NCI-H2196 treated with DMSO at 0.1 percent for 48 hours (cell line): Measurements from ENCODE around the gene TRABD2A.

ENCODE experiments used
- DNase-seq: peaks from one replicate; lab custom pipeline; 2025; ENCODE audit not compliant: unreplicated experiment; lab: John Stamatoyannopoulos, UW

Gene TRABD2A

DNA sequence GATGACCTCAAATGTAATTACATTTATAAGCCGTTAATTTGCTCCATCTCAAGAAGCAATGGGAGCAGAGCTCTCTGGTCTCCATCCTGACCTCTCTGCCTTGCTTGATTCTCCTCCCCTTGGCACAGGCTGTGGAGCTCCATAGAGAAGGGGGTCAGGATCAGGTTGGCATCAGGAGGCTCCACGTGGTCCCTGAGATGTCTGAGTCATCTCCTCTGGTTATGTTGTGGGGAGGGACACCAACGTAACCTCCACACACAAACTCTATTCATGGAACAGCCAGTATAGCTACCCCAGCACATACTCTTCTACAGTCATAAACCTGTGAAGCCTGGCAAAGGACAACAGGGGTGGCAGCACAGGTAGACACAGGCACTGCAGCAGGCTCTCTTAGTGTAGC lies 29.0 kb downstream of the TRABD2A start:
- DNase-seq, result no peak

DNA sequence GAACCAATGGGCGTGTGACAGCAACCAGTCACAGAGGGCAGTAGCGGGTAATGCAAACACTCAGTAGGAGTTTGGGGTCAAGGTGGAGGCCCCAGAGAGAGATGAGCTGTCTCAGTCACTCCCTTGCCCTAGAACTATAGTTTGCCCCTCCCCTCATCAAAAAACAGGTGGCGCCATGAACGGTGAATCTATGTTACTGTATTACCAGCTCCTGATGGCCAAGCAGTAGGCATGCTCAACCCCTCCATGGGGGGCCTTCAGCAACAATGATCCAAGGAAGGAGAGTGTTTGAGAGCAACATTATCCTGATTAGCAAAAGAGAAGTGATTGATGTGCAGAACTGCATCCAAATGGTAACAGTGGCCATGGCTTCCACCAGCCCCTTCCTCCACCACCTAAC lies 30.4 kb downstream of the TRABD2A start:
- no peak for DNase-seq

DNA sequence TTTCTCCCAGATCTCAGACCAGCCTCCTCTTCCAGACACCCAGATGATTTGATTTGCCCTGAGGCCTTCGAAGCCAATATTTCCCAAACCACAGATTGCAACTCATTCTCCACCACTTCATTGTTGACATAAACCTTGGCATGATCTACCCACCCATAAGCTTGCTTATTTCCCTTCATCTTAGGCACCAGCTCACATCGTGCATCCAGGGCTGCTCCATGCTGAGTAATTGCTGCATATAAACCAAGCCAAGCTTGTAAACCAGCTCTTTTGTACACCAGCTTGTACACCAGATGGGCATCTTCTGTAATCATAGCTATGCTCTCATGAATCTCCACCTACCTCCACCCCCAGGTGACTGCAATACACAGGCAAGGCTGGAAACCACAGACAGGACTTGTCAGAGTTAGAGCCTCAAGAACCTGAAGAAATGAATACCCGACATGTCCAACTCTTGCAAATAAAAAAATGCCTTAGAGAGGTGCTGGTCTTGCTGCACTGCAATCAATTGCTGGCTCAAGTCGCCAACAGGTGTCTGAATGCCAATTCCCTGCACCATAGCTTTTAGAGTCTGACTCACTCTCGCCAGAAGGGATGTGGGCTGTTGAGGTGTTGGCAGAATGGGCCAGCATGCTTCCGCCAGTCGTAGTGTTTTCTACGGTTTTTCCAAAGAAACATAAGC lies 31.5 kb downstream of the TRABD2A start:
- DNase-seq, result no peak

DNA sequence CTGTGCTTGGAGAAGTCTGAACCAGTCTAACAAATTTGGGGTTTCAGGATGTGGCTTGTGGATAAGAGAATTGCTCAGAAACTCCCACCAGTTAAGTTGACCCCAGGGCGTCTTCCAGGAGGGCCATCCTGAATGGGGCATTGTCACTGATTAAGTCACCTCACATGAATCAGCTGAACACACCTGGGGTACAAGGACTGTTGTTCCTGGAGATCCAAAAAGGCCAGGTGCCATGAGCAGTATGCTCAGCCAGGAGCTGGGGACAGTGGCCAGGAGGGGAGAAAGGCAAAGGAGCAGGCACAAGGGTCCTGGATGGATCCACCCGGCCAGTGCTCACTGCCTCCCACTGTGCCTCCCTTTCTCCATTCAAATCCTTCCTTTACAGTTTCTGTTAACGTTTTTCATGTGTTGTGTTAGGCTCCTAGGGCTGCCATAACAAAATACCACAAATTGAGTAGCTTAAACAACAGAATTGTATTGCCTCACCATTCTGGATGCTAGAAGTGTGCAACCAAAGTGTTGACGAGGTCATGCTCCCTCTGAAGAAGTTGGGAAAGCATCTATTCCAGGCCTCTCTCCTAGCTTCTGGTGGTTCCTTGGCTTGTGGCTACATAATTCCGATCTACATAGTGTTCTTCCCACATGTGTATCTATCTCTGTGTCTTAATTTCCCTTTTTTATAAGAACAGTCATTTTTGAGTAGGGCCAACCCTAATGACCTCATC lies 33.4 kb downstream of the TRABD2A start:
- DNase-seq, result no peak

DNA sequence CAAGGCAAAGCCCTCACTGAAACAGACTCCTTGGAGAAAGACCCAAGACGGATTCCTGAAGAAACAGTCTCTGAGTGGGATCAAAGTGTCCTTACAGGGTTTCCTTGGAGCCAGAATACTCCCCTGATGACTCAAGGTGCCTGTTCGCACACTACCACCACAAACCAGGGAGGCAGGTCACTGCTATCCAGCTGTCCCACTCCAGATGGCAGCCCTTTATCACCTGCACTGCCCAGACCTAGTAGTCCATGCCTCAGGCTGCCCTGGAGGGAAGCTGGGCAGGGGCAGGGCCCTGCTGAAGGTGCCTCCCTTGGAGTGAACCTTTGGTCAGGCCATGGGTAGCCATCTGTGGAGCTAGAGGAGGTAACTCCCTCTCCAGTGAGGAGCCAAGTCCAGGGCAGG lies 34.1 kb downstream of the TRABD2A start:
- DNase-seq, result no peak

DNA sequence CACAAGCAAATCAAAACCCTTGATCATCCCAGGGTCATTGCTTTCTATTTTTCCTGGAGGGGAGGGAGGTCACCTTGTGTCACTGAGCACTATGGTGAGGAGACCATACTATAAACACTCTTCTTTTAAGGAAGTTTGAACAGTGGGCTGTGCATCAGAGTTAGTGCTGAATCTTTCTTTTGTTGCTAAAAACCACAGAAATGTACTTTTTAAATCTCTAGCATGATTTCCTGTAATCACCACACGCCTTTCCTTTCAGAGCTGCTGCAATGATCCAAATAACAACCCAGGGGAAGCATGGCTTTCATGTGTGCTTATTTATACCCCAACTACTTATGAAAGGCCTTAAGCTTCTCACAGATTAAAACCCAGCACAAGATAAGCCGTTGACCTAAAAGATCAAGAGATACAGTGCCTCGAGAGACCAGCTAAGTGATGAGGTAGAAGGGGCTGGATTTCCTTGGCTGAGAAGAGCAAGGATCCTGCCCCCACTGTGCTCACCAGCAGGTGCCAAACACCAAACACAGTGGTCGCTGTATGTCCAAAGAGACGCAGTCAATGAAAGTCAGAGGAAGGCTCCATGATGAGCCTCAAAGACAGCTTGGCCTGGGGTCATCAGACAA lies 34.7 kb downstream of the TRABD2A start:
- no peak for DNase-seq

DNA sequence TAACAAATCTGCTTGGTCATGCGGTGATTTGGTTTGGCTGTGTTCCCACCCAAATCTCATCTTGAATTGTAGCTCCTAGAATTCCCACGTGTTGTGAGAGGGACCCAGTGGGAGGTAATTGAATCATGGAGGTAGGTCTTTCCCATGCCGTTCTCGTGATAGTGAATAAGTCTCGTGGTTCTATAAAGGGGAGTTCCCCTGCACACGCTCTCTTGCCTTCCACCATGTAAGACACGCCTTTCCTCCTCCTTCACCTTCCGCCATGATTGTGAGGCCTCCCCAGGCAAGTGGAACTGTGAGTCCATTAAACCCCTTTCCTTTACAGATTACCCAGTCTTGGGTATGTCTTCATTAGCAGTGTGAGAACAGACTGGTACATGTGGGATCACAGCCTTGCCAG lies 36.7 kb downstream of the TRABD2A start:
- no peak for DNase-seq

DNA sequence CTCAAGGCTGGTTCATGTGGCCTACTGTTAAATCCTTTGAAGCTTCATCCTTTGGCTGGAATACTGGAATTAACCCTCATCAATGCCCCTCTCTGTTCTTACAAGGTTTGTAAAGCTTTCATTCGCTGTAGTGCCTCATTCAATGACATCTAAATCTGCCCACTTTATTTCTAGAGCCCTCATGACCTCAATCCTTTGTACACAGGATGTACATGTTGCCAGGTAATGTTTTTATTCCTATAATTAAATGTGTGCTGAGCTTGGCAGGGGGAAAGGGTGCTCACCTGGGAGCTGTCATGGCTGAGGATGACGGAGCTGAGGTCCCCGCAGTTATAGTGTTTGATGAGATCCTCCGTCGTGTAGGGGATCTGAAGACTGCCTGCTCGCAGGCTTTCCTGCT lies 39.3 kb downstream of the TRABD2A start:
- DNase-seq, result no peak

DNA sequence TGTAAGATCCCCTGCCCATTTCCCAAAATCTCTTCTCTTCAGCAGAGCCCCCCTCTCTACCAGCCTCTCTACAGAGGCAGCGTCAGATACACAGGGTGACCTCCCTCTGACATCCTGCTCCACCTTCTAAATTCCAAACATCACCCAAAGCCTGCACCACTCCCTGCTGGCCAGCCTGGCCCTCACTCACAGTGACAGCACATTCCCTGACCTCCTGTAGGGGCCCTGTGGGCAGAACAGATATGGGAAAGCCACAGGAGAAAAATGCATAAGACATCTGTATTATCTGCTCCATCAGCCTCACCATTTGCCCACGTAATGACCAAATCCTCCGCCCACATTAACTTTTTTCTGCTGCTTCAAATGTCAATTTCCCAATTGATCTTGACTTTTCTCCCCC lies 40.6 kb downstream of the TRABD2A start:
- DNase-seq, result no peak

DNA sequence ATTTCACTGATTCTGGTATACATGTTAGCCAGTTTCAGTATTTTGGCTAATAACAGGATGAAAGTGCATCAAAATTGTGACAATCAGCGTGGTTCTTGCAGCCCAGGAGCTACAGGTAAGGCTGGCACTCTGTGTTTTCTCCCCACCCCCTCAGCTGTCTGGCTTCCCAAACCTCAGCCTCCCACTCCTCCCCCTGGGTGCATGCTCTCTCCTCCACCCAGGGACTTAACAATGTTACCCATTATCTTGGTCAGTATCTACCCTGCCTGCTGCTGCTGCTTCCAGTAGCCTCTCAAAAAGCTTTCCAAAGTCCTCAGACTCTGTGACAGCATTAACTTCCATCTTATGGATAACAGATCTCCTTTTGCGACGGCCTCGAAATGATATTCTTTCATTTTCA lies 41.0 kb downstream of the TRABD2A start:
- DNase-seq, result no peak

DNA sequence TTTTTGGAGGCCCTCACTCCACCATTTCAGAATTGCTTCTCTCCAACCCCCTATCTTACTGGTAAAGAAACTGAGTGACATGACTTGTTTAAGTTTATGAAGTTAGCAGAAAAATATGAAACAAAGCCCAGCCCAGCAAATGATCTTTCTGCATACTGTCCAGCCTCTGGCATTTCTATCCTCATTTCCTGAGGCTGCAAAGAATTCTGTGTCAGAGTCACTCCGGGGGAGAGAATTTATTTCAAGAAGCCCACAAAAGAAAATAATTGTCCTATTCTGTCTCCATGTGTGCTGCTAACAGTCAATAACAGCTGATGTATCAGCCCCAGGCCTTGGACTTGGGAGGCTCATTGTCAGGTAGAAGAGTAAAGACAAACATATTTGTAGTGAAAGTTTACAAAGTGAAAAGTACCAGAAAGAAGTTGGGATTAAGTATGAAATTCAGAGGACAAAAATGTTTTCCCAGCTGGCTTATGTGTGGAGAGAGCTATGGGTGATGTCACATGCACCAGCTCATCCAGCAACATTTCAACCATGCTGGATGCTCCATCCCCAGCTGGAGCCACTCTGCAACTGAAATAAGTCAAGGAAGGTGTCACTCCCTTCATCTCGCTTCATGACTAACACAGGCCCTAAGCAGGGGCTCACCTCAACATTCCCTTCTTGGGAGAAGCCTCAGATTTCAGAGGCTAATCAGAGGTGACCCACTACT lies 42.3 kb downstream of the TRABD2A start:
- no peak for DNase-seq

DNA sequence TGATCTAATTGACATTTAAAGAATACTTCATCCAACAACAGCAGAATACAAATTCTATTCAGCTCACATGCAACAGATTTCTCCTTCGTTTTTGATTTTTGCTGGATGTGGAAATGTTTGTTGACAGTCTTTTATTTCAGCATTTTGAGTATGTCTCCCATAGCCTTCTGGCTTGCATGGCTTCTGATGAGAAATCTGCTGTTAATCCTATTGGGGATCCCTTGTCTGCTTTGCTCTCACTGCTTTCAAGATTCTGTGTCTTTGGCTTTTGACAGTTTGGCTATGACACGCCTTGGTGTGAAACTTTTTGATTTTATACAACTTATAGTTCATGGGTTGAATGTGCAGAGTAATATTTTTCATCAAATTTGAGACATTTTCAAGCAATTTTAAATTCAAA lies 44.7 kb downstream of the TRABD2A start:
- no peak for DNase-seq

DNA sequence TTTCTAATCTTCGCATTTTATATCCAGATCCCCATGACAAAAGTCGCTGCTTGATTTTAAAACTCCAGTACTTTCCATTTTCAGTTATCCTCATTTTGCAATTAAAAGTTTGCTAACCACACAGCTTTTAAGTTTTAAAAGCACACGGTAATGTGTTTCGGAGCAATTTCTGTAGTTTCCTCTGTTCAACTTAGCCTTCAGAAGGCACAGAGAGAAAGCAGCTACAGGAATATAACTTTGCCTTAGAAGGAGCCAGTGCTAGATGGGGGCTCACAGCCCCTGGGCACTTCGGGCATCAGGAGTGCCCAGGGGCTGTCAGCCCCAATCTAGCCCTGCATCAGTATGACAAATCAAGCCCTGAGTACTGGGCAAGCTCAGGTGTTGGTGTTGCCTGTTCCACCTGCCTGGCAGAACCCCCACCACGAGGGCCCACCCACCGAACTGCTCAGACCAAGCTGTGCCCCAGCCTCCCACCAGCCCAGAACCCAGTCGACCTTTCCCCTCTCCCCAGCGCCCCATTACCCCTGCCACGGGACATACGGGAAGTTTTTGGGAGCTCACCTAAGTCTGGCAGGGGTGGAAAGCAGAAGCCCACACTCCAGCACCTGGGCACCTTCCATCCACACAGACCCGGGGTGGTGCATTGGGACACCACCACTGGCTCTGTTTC lies 47.3 kb downstream of the TRABD2A start:
- DNase-seq, result no peak

DNA sequence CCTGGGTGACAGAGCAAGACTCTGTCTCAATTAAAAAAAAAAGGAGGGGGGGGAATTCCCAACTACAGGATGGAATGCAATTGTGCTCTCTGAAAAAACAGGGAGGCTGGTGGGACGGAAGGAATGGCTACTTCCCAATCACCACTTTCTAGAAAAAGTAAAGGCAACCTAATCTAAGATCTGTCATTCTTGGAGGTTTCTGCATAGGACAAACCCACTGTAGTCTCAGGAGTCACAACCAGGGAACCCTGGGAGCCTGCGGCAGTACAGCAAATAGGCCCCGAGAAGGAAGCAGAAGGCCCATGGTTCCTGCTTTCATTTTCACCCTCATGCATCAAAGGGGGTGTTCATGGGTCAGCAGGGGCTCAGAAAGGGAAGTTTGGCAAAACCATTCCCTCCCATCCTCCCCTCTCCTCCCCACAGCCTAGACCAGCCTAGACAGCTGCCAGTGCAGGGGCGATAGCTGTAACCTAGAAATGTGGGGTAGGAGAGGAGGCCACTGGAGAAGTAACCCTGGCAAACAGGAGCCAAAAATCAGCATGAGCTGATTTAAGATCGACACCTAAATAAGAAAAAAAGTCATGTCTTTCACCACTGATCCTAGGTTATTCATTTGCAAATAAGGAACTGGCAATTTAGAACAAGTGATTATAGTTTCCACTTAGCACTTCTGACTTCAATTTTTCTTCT lies 48.0 kb downstream of the TRABD2A start:
- DNase-seq, result no peak

DNA sequence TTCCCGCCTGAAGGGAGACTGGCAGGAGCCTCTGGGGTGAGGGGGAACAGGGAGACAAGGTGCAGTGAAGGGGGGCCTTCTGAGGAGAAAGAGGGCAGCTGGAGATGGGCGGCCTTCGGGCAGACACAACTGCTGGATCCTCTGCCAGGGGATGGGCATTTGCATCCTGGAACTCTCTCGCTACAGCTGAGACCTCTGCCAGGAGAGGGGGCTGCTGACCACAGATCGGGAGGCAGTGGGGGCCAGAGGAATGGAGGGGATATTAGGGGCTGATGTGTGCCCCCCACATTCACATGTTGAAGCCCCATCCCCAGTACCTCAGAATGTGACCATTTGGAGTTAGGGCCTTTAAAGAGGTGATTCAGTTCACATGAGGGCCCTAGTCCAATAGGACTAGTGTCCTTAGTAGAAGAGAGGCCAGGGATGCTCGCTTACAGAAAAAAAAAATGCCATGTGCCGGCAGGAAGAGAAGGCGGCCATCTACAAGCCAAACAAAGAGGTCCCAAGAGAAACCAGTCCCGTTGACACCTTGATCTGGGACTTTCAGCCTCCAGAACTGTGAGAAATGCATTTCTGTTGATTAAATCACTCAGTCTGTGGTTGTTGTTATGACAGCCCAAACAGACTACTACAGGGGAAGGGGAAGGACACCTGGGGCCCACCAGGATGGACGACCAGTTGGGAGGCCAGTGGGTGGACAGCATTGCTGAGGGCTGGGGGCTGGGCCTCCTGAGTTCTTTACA lies 50.0 kb downstream of the TRABD2A start:
- no peak for DNase-seq

DNA sequence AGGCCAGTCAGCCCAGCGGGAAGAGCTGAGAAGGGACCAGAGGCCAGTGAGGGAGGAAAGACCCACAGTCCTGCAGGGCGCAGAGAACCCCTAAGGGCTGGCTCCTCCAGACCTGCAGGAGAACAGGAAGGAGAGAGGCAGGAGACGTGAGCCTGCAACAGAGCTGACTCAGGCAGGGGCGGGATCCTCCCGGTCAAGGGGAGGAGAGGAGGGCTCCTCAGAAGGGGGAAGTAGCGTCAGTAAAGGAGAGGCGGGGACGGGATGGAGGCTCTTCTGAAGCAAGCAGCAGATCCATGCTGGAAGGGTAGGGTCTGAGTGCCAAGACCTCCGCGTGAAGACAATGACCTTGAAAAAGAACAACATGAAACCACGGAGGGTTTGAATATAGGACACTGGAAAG lies 50.8 kb downstream of the TRABD2A start:
- no peak for DNase-seq

DNA sequence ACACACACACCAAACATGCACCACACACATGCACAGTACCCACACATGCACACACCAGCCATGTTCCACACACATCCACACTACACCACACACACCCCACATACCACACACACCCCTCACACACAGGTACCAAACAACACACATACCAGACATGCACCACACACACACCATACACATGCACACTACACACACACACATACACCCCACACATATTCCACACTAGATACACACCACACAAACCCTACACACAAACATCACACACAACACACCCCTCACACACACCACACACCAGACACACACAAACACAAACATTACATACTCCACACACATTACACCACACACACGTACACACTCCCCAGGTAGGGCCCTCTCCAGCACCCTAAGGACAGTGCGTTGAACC lies 51.2 kb downstream of the TRABD2A start:
- no peak for DNase-seq

DNA sequence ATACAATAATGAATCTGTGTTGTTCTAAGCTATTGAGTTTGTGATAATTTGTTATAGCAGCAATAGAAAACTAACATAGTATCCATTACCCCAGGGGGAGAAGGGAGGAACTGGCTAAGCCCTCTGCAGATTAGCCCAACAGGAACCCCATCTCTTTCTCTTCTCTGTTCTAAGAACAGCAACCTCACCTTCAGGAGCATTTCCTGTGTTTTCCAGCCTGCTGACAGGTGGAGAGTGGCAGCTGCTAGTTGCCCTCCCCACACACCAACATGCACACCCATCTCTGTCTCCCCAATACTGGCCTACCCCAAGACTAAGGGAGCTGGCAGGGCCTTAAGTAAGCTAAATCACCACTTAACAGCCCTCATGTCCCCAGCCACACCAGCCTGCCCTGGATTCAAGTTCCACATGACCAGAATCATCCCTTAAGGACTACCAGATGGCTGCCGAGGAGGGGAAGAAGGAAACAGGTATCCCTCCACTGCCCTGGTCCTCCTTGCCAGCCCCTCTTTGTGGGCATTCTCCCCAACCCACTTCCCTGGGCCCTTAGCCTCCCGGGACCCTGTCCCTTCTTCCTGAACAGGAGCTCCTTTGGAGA lies 52.8 kb downstream of the TRABD2A start:
- DNase-seq, result no peak

DNA sequence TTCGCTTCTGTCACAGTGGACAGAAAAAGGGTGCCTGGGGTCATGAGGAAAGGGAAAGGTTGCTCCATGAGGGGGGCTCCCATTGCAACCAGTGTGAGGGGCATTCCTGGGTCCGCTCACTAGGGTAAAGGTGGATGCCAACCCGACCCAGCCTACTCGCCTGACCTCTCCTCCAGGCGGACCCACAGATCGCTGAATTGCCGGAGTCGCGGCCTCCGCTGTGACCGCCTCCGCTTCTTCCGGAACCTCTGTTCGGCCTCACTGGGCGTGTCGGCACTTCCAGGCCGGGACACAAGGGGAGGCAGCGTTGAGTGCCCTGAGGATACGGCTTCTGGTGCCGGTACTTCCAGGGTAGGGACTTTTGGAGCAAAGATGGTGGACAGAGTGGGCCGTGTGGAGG lies 57.1 kb downstream of the TRABD2A start:
- DNase-seq, result no peak

DNA sequence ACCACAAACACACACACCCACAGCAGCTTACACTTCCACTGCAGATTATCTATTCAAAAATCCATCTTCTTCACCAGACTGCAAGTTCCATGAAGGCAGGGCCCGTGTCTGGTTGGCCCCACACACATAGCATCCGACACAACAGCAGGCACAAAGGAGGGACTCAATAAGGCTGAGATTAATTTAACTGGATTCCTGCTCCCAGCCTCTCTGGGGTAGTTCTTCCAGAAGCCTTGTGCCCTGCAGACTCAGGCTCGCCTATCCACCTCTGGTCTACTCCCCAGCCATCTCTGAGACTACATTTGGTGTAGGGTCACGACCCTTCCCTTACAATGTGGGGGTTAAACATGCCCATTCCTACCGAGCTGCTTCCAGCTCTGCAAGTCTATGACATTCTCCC lies 57.7 kb downstream of the TRABD2A start:
- DNase-seq, result no peak
